Caco-2 (cell line): ENCODE results near the gene CACNA1H. TPM values are rescaled to one million over a fixed set of nuclear protein-coding genes. Genes with fewer than 3 reads are reported as not detected.

Experiments used
- BruUV-seq: library from RNA; stranded (reverse); fragments of 400-500 nt; replicated peaks from 2 replicates; lab custom pipeline; 2021; lab: Mats Ljungman, UMichigan
- CTCF ChIA-PET: fragments of 300-600 bp; sonication (Branson Sonifier 250); formaldehyde crosslinking; loops from one replicate; lab custom pipeline; 2022; ENCODE audit warnings: antibody characterized with exemption; lab: Charles Lee
- POLR2A ChIA-PET: fragments of 300-600 bp; sonication (Branson Sonifier 250); formaldehyde crosslinking; loops from one replicate; lab custom pipeline; 2022; ENCODE audit warnings: antibody characterized with exemption; lab: Charles Lee
- DNase-seq, 2 experiments: peaks; one replicate each; pipeline versions ENCODE4 v3.0.0 to v3.0.0-alpha.2; 2020 to 2022
- H3K27me3 ChIP-seq: replicated peaks from 2 replicates; pipeline ENCODE4 v1.6.0; 2011; ENCODE audit warnings: low read length; ENCODE audit not compliant: control insufficient read depth, insufficient read depth
- H3K36me3 ChIP-seq: 2 replicates; pipeline ENCODE4 v1.5.1; 2011; ENCODE audit warnings: low read length; ENCODE audit not compliant: control insufficient read depth, insufficient read depth
- H3K4me1 ChIP-seq: fragments of 250-450 bp; sonication (Bioruptor Pico); 2 replicates; pipeline ENCODE4 v1.5.1; 2020; ENCODE audit warnings: mild to moderate bottlenecking
- H3K4me3 ChIP-seq: 2 replicates; pipeline ENCODE4 v1.5.1; 2011; ENCODE audit warnings: low read depth, mild to moderate bottlenecking, control low read depth, low read length
- H3K9me3 ChIP-seq: fragments of 250-450 bp; sonication (Bioruptor Pico); 2 replicates; pipeline ENCODE4 v1.5.1; 2020; ENCODE audit warnings: mild to moderate bottlenecking, moderate library complexity
- H3K27ac Mint-ChIP-seq: one replicate; pipeline ENCODE4 v1.8.0; 2022; ENCODE audit warnings: mixed read lengths; ENCODE audit not compliant: unreplicated experiment
- H3K27me3 Mint-ChIP-seq: one replicate; pipeline ENCODE4 v1.8.0; 2022; ENCODE audit warnings: mixed read lengths; ENCODE audit not compliant: insufficient read depth, unreplicated experiment
- H3K36me3 Mint-ChIP-seq: one replicate; pipeline ENCODE4 v1.8.0; 2022; ENCODE audit warnings: mild to moderate bottlenecking, mixed read lengths; ENCODE audit not compliant: insufficient read depth, unreplicated experiment
- H3K4me1 Mint-ChIP-seq: one replicate; pipeline ENCODE4 v1.8.0; 2022; ENCODE audit warnings: low read depth, mixed read lengths; ENCODE audit not compliant: unreplicated experiment
- H3K4me3 Mint-ChIP-seq: one replicate; pipeline ENCODE4 v1.8.0; 2022; ENCODE audit warnings: mild to moderate bottlenecking, moderate library complexity, mixed read lengths; ENCODE audit not compliant: unreplicated experiment
- H3K9me3 Mint-ChIP-seq: one replicate; pipeline ENCODE4 v1.8.0; 2022; ENCODE audit warnings: mixed read lengths; ENCODE audit not compliant: unreplicated experiment
- CTCF ChIP-seq, 2 experiments: fragments of 200-600 bp in 1 of 2; IDR thresholded peaks; 1 replicate in 1 of 2; 2 replicates in 1 of 2; pipeline versions ENCODE4 v1.5.1 to v1.8.0; 2011 to 2022; ENCODE audit warnings: antibody characterized with exemption in 1 of 2, control low read depth in 1 of 2, inconsistent platforms in 1 of 2, low read depth in 1 of 2, low read length in 1 of 2, mild to moderate bottlenecking in 1 of 2, moderate library complexity in 1 of 2; ENCODE audit not compliant: insufficient read depth in 1 of 2, severe bottlenecking in 1 of 2, unreplicated experiment in 1 of 2
- intact Hi-C: fragments of 100-400 bp; cut with micrococcal nuclease; formaldehyde crosslinking; loops from one replicate; pipeline ENCODE4 v1.10.0; 2022; ENCODE audit not compliant: unreplicated experiment
- total RNA-seq: library from RNA; stranded (reverse); gene quantifications from 2 replicates; pipeline ENCODE4 v1.2.3, GENCODE V29; 2022

Gene CACNA1H
- total RNA-seq, 1 experiment from 2014 or later: 5.1 TPM

GRCh38 chr16:1160773-1161348 is 8.0 kb downstream of the CACNA1H start:
- Histone ChIP-seq H3K4me3 (no peak overlapping the region), H3K4me1 (peaks cover 8% of the 10 kb centered on the region), H3K36me3 (no peaks in the 10 kb centered on the region), H3K27me3 (no peaks in the 10 kb centered on the region), H3K9me3 (no peaks in the 10 kb centered on the region)
- no TSS peak for BruUV-seq
- ChIA-PET POLR2A (no interaction called here), CTCF (no interaction called here)
- DNase-seq: no peak
- intact Hi-C loops: no loop called here
- Mint-ChIP-seq H3K36me3 (no peaks in the 10 kb centered on the region), H3K4me1 (no peaks in the 10 kb centered on the region), H3K9me3 (no peaks in the 10 kb centered on the region), H3K27ac (no peak overlapping the region), H3K27me3 (no peaks in the 10 kb centered on the region), H3K4me3 (no peak overlapping the region)
- TF ChIP-seq CTCF (IDR thresholded peaks at IDR 0.05; ENCODE audit: insufficient read depth in 1 of 2, low read depth in 1 of 2, low read length in 1 of 2, severe bottlenecking in 1 of 2, unreplicated experiment in 1 of 2): no peak

- H3K4me3 Mint-ChIP-seq: no peak overlapping the region
- H3K9me3 Mint-ChIP-seq: no peaks in the 10 kb centered on the region
- no peak for DNase-seq
- no peaks in the 10 kb centered on the region for H3K4me1 Mint-ChIP-seq
- H3K4me3 ChIP-seq: no peak overlapping the region
- no peaks in the 10 kb centered on the region for H3K36me3 ChIP-seq
- H3K9me3 ChIP-seq: no peaks in the 10 kb centered on the region
- no peaks in the 10 kb centered on the region for H3K36me3 Mint-ChIP-seq
- H3K27me3 ChIP-seq: no peaks in the 10 kb centered on the region
- H3K4me1 ChIP-seq: peaks cover 8% of the 10 kb centered on the region
- no peak for TF ChIP-seq CTCF (IDR thresholded peaks at IDR 0.05; ENCODE audit: insufficient read depth in 1 of 2, low read depth in 1 of 2, low read length in 1 of 2, severe bottlenecking in 1 of 2, unreplicated experiment in 1 of 2)
- no TSS peak for BruUV-seq
- no peak overlapping the region for H3K27ac Mint-ChIP-seq
- ChIA-PET CTCF (no interaction called here), POLR2A (no interaction called here)
- intact Hi-C loops: no loop called here
- no peaks in the 10 kb centered on the region for H3K27me3 Mint-ChIP-seq
Observed at GRCh38 chr16:1162701-1163566, 10.0 kb downstream of the CACNA1H start.

GRCh38 chr16:1163567-1164055 is 10.7 kb downstream of the CACNA1H start:
- TF ChIP-seq CTCF (IDR thresholded peaks at IDR 0.05; ENCODE audit: insufficient read depth in 1 of 2, low read depth in 1 of 2, low read length in 1 of 2, severe bottlenecking in 1 of 2, unreplicated experiment in 1 of 2): no peak
- Mint-ChIP-seq H3K27ac (no peak overlapping the region), H3K27me3 (no peaks in the 10 kb centered on the region), H3K36me3 (no peaks in the 10 kb centered on the region), H3K9me3 (no peaks in the 10 kb centered on the region), H3K4me1 (no peaks in the 10 kb centered on the region), H3K4me3 (no peak overlapping the region)
- peaks cover 8% of the 10 kb centered on the region for H3K4me1 ChIP-seq
- no peaks in the 10 kb centered on the region for H3K9me3 ChIP-seq
- no peak for DNase-seq
- ChIA-PET CTCF (no interaction called here), POLR2A (no interaction called here)
- no peak overlapping the region for H3K4me3 ChIP-seq
- H3K36me3 ChIP-seq: no peaks in the 10 kb centered on the region
- BruUV-seq: no TSS peak
- no peaks in the 10 kb centered on the region for H3K27me3 ChIP-seq
- intact Hi-C loops: no loop called here
